Effector memory CD4-positive, alpha-beta T cell (primary cell): Measurements from ENCODE around the gene ANKMY2.

ENCODE experiments used
- DNase-seq, 3 donors: peaks; one replicate each; pipeline ENCODE4 v3.0.0-alpha.2; 2020
- H3K27ac ChIP-seq: 2 replicates; pipeline ENCODE4 v1.7.0; 2013; ENCODE audit warnings: mild to moderate bottlenecking, low read length, moderate library complexity; ENCODE audit not compliant: insufficient read depth, poor library complexity, severe bottlenecking
- H3K27me3 ChIP-seq: replicated peaks from 2 replicates; pipeline ENCODE4 v1.7.0; 2013; ENCODE audit warnings: mild to moderate bottlenecking, low read length; ENCODE audit not compliant: insufficient read depth, control insufficient read depth, poor library complexity, severe bottlenecking
- H3K36me3 ChIP-seq: 2 replicates; pipeline ENCODE4 v1.7.0; 2013; ENCODE audit warnings: mild to moderate bottlenecking, low read length, moderate library complexity; ENCODE audit not compliant: control insufficient read depth, insufficient read depth
- H3K4me1 ChIP-seq: 2 replicates; pipeline ENCODE4 v1.7.0; 2013; ENCODE audit warnings: low read length, mild to moderate bottlenecking; ENCODE audit not compliant: control insufficient read depth, insufficient read depth, poor library complexity, severe bottlenecking
- H3K4me3 ChIP-seq: 2 replicates; pipeline ENCODE4 v1.7.0; 2013; ENCODE audit warnings: low read length, low read depth, mild to moderate bottlenecking; ENCODE audit not compliant: insufficient read depth, poor library complexity, severe bottlenecking
- H3K9me3 ChIP-seq: 2 replicates; pipeline ENCODE4 v1.7.0; 2013; ENCODE audit warnings: mild to moderate bottlenecking, low read length, moderate library complexity; ENCODE audit not compliant: control insufficient read depth

The ANKMY2 gene

GRCh38 chr7:16627236-16627635 lies 18.3 kb downstream of the ANKMY2 start:
- no peak overlapping the region for H3K27ac ChIP-seq
- no peaks in the 10 kb centered on the region for H3K27me3 ChIP-seq
- DNase-seq: no peak
- peaks cover 13% of the 10 kb centered on the region for H3K36me3 ChIP-seq
- no peak overlapping the region for H3K4me3 ChIP-seq
- no peaks in the 10 kb centered on the region for H3K9me3 ChIP-seq
- no peaks in the 10 kb centered on the region for H3K4me1 ChIP-seq

- no peak overlapping the region for H3K27ac ChIP-seq
- no peak for DNase-seq
- H3K4me1 ChIP-seq: no peaks in the 10 kb centered on the region
- no peaks in the 10 kb centered on the region for H3K27me3 ChIP-seq
- H3K4me3 ChIP-seq: no peak overlapping the region
- H3K9me3 ChIP-seq: no peaks in the 10 kb centered on the region
- H3K36me3 ChIP-seq: peaks cover 13% of the 10 kb centered on the region
Observed at GRCh38 chr7:16626388-16626787, 19.2 kb downstream of the ANKMY2 start.

GRCh38 chr7:16619979-16620408 lies 25.6 kb downstream of the ANKMY2 start:
- H3K27ac ChIP-seq: no peak overlapping the region
- H3K4me3 ChIP-seq: no peak overlapping the region
- no peaks in the 10 kb centered on the region for H3K4me1 ChIP-seq
- H3K27me3 ChIP-seq: no peaks in the 10 kb centered on the region
- DNase-seq: no peak
- peaks cover 28% of the 10 kb centered on the region for H3K36me3 ChIP-seq
- no peaks in the 10 kb centered on the region for H3K9me3 ChIP-seq

GRCh38 chr7:16616542-16616941 lies 29.0 kb downstream of the ANKMY2 start:
- Histone ChIP-seq H3K4me3 (no peak overlapping the region), H3K27me3 (no peaks in the 10 kb centered on the region), H3K27ac (no peak overlapping the region), H3K4me1 (no peaks in the 10 kb centered on the region), H3K9me3 (no peaks in the 10 kb centered on the region), H3K36me3 (peaks cover 25% of the 10 kb centered on the region)
- no peak for DNase-seq

GRCh38 chr7:16616122-16616521 lies 29.4 kb downstream of the ANKMY2 start:
- no peaks in the 10 kb centered on the region for H3K27me3 ChIP-seq
- H3K9me3 ChIP-seq: no peaks in the 10 kb centered on the region
- H3K4me3 ChIP-seq: no peak overlapping the region
- peaks cover 25% of the 10 kb centered on the region for H3K36me3 ChIP-seq
- H3K27ac ChIP-seq: no peak overlapping the region
- H3K4me1 ChIP-seq: no peaks in the 10 kb centered on the region
- DNase-seq: no peak

GRCh38 chr7:16615228-16615627 lies 30.3 kb downstream of the ANKMY2 start:
- Histone ChIP-seq H3K27me3 (no peaks in the 10 kb centered on the region), H3K9me3 (no peaks in the 10 kb centered on the region), H3K36me3 (peaks cover 25% of the 10 kb centered on the region), H3K4me1 (no peaks in the 10 kb centered on the region), H3K27ac (no peak overlapping the region), H3K4me3 (no peak overlapping the region)
- DNase-seq: no peak

GRCh38 chr7:16611711-16612110 lies 33.8 kb downstream of the ANKMY2 start:
- H3K27me3 ChIP-seq: no peaks in the 10 kb centered on the region
- no peaks in the 10 kb centered on the region for H3K4me1 ChIP-seq
- H3K4me3 ChIP-seq: no peak overlapping the region
- H3K27ac ChIP-seq: no peak overlapping the region
- no peak for DNase-seq
- no peaks in the 10 kb centered on the region for H3K9me3 ChIP-seq
- H3K36me3 ChIP-seq: peaks cover 24% of the 10 kb centered on the region

- no peak for DNase-seq
Observed at GRCh38 chr7:16609842-16610450, 35.6 kb downstream of the ANKMY2 start.

GRCh38 chr7:16606704-16607103 lies 38.9 kb downstream of the ANKMY2 start:
- DNase-seq: no peak
- Histone ChIP-seq H3K4me1 (no peaks in the 10 kb centered on the region), H3K36me3 (peaks cover 15% of the 10 kb centered on the region)

More at GRCh38 chr7:16609842-16610450, 35.6 kb downstream of the ANKMY2 start:
- Histone ChIP-seq H3K4me1 (no peaks in the 10 kb centered on the region), H3K27ac (no peak overlapping the region), H3K9me3 (no peaks in the 10 kb centered on the region), H3K27me3 (no peaks in the 10 kb centered on the region), H3K36me3 (peaks cover 12% of the 10 kb centered on the region), H3K4me3 (no peak overlapping the region)

GRCh38 chr7:16604054-16604453 lies 41.5 kb downstream of the ANKMY2 start:
- no peak for DNase-seq
- Histone ChIP-seq H3K27me3 (no peaks in the 10 kb centered on the region), H3K4me1 (no peaks in the 10 kb centered on the region), H3K9me3 (no peaks in the 10 kb centered on the region), H3K27ac (no peak overlapping the region), H3K4me3 (no peak overlapping the region), H3K36me3 (peaks cover 15% of the 10 kb centered on the region)

More at GRCh38 chr7:16606704-16607103, 38.9 kb downstream of the ANKMY2 start:
- no peak overlapping the region for H3K4me3 ChIP-seq
- no peaks in the 10 kb centered on the region for H3K27me3 ChIP-seq
- H3K9me3 ChIP-seq: no peaks in the 10 kb centered on the region
- H3K27ac ChIP-seq: no peak overlapping the region
